Stimulated activated naive CD4-positive, alpha-beta T cell treated with Interleukin-2 at 50 U/mL for 16 hours (primary cell): ENCODE results near the gene SOS1.
"Not testable (repeated sequence)": the region's sequence is repeated elsewhere in the genome, so short reads cannot be mapped to it uniquely, and the experiment has no call there.

ENCODE experiments used
- DNase-seq: peaks from one replicate; lab custom pipeline; 2025; lab: John Stamatoyannopoulos, UW

The SOS1 gene

DNA sequence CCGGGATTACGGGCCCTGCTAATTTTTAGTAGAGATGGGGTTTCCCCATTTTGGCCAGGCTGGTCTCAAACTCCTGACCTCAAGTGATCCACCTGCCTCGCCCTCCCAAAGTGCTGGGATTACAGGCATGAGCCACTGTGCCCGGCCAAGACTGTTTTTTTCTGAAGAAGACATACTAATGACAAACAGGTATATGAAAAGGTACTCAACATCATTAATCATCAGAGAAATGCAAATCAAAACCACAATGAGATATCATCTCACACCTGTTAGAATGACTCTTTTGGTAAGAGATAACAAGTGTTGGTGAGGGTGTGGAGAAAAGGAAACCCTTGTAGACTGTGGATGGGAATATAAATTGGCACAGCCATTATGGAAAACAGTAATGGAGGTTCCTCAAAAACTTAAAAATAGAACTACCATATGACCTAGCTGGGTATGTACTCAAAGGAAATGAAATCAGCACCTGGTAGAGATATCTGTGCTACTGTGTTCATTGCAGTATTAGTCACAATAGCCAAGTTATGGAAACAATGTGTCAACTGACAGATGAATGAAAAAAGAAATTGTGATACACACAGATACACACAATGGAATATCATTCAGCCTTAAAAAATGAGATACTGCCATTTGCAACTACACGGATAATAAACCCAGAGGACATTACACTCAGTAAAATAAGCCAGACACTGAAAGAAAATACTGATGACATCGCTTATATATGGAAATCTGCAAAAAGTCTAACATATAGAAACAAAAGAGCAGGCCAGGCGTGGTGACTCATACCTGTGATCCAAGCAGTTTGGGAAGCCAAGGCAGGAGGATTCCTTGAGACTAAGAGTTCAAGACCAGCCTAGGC lies 20.8 kb downstream of the SOS1 start:
- peak; percentile 6 for DNase-seq

DNA sequence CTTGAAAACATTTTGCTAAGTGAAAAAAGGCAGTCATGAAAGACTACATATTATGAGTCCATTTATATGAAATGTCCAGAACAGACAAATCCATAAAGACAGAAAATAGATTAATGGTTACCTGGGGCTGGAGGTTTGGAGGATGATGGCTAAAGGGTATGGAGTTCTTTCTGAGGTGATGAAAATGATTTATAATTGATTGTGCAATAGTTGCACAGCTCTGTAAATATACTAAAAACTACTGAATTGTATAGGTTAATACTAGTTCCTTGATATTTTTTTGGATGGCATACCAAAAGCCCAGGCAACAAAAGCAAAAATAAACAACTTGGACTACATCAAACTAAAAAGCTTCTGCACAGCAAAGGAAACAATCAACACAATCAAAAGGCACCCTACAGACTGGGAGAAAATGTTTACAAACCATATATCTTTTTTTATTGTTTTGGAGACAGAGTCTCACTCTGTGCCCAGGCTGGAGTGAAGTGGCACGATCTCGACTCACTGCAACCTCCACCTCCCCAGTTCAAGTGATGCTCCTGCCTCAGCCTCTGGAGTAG lies 21.5 kb downstream of the SOS1 start:
- DNase-seq, result no peak

DNA sequence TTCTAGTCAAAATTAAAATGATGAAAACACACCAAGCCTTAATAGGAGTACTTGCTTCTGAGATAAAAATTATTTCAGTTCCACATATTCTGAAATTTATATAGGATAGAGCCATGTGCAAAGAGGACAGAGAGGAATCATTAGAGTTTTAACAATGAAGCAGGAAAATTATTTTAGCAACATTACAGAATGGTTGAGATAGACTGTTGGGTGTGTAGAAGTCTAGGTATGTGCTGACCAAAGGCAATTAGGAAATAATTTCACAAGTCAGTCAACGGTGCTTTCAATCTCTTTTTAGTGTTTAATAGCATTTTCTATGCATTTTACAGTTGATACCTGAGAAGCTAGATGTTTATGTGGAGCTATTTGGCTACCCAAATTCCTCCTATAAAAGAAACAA lies 25.2 kb downstream of the SOS1 start:
- no peak for DNase-seq

DNA sequence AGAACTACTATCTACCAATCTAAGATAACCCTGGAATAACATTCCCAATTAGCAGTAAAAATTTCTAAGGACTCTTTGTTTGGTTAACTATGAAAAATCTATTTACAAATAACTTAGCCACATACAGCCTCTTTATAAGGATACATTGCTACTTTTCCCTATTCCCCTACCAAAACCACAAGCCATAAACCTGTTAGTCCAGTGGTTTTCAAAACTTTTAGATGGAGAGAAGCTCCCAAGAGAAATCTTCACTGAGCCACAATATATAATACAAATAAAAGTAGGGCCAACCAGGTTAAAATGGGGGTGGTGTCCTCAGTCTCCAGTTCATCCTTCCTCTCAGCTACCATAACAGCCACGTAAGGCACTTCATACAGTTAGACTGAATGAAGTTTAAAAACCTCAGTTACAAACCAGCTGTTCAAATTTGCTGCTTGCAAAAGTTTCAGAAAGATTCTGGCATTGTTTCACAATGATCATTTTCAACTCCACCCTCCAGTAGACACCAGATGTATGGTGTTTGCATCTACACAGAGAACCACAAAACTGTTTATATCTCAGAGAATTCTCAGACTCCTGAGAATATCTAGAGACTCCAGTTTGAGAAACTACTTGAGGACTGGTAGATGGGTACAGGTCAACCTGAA lies 26.0 kb downstream of the SOS1 start:
- no peak for DNase-seq

DNA sequence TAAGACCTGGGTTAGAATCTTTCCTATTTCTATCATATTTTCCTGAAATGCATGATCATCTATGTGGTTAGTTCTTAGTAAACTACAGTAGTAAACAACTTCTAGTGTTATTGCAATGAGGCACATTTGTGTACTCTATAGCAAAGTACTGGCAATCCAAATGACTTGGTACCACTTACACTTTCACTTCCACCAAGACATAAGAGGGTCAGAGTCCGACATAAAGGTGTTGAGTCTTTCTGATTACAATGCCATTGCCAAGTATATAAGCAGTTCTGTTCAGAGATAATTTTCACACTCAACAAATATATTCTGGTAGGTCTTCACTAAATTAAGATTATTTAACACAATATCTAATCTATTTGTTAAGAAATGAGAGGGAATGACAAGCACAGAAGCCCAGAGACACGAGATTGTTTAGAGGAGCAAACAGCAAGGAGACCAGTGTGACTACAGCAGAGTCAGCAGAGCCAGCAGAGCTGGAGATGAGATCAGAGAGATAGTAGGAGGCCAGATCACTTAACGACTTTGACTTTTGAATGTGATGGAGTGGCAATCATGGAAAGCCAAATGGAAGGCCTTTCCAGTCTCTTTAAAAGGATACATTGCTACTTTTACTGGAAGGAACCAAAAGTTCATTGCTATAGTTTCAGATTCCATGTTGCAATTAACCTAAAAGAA lies 27.5 kb downstream of the SOS1 start:
- no peak for DNase-seq

DNA sequence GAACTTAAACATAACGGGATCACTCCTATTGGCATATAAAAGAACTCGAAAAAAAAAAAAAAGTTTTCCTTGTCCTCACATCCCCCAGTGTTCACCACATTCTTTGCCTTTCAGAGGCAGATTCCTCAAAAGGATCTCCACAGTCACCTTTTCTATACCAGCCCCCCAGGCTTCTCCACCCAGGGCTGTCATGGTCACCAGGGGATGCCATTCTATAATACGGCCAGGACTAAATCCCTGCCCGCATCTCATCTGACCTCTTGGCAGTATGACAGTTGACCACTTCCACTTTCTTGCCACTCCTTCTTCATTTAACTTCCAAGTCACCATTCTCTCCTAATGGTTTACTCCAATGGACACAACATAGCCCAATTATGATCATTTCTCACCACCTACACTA lies 29.3 kb downstream of the SOS1 start:
- no peak for DNase-seq

DNA sequence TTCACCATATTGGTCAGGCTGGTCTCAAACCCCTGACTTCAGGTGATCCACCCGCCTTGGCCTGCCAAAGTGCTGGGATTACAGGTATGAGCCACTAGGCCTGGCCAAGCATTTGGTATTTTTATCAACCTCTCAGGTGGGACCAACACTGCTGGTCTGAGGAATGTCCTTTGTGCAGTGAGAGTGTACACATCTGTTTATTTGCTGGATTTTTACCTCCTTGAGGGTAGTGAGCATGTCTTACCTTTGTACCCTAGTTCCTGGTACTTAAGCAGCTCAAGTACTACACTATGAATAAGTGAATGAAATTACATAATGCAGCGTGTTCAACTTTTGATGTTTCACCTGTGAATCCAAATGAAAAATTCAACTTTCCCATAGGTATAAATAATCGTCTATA lies 29.8 kb downstream of the SOS1 start:
- DNase-seq, result no peak

DNA sequence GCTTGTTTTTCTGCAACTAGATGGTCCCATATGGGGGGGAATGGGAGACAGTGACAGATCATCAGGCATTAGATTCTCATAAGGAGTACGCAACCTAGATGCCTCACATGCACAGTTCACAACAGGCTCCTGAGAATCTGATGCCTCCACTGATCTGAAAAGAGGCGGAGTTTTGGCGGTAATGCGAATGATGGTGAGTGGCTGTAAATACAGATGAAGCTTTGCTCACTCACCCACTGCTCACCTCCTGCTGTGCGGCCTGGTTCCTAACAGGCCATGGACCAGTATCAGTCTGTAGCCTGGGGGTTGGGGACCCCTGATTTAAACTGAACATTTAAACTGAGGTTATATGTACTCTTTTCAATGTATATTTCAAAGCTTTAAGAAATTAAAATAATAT lies 40.7 kb downstream of the SOS1 start:
- no peak for DNase-seq

DNA sequence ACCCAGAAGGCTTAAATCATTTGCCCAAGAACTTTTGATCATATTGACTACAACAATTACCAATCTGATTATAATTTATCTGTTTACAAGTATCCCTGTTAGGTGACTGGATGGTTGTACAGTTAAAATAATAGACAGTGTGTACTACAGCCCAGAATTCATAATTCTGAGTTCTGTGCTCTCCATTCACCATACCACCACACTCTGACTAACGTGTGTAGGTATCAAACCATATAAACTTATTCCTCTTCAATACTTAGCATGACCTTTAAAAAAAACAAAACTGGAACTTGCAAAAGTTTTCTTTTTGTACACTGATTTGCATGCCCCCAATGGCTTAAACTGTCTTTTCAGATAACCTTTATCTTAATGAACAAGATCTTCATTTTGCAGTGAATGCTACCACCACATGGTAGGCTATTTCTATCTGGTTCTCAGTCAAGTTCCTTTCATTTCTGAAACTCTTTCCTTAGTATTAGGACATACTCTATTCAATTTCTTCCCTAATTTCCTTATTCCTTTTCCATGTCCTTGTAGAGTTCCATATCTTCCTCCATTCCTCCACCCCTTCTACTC lies 50.9 kb downstream of the SOS1 start:
- no peak for DNase-seq

DNA sequence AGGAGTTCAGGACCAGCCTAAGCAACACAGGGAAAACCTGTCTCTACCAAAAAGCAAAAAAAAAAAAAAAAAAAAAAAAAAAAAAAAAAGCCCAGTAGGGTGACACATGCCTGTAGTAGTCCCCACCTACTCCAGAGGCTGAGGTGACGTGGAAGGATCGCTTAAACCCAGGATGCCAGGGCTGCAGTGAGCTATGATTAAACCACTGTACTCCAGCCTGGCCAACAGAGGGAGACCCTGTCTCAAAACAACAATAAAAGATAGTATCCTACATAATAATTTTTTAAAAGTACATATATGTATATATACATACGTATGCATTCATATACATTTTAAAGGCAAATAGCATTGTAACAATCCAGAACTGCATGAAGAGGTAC lies 51.7 kb downstream of the SOS1 start:
- DNase-seq, result peak; percentile 22

DNA sequence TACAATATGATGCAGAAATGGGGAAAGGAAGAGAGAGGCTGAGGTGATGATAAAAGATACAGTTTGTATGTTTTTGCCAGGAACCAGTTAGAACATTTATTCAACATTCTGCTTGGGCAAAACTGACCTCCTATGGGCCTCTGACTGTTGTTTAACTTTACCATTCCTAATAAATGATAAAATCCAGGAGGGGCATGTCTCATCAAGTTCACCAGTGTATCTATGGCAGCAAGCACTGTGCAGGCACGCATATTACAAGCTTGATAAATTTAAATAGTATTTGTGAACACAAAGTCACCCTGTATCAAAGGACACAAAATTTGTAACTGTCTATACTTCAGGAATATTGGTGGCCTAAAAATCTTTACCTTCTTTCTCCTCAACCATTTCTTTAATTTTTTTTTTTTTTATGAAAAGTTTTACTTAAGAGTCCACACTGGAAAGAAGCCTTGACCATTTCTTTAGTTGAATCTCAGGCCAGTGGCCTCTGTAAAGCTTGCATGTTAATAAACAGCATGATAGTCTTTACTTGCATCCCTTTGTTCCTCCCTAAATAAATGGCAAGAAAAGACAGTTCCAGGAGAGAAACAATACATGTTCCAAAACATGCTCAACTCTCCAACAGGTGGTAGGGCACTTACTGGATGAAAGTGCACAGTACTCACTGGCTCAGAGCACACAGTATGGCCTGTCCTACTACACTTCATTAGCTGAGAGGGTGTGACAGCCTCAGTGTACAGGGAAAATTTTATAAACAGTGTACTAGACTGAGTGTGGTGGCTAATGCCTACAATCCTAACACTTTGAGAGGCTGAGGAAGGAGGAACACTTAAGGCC lies 52.3 kb downstream of the SOS1 start:
- no peak for DNase-seq

DNA sequence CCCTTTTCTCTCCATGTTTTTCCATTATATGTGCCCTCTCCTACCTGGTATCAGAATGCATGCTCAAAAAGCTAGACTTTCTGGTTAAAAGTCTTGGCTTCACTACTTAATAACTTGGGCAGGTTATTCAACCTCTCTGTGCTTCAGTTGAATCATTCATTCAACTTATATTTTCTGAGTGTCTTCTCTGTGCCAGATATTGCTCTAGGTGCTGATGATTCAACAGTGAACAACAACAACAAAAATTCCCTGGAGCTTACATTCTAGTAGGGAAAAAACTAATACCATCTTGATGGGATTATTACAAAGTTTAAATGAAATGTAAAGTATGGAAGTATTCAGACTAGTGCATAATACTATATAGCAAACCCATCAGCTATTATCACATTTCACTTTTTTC lies 55.2 kb downstream of the SOS1 start:
- DNase-seq, result no peak

DNA sequence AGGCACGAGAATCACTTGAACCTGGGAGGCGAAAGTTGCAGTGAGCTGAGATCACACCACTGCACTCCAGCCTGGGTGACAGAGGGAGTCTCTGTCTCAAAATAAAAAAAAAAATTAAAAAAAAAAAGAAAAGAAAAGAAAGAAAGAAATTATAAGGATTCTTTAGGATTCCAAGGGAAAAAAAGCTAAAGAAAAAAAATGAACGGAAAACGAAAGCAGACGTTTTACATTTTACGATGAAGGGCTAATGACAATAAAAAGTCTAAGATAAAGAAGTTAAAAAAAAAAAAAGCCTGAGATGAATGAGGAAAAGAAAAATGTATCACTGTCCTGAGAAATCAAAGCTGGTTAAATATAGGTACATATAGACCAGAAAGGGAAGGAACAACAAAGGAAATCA lies 58.5 kb downstream of the SOS1 start:
- no peak for DNase-seq

DNA sequence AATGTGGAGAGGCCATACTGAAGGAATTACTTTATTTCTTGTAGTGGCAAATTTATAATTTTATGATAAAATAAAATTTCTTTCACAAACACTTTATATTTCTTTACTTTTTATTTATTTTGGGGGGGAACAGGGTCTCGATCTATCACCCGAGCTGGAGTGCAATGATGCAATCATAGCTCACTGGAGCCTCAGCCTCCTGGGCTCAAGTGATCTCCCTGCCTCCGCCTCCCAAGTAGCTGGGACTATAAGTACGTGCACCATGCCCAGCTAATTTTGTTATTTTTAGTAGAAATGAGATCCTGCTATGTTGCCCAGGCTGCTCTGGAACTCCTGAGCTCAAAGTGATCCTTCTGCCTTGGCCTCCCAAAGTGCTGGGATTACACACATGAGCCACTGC lies 59.6 kb downstream of the SOS1 start:
- no peak for DNase-seq

DNA sequence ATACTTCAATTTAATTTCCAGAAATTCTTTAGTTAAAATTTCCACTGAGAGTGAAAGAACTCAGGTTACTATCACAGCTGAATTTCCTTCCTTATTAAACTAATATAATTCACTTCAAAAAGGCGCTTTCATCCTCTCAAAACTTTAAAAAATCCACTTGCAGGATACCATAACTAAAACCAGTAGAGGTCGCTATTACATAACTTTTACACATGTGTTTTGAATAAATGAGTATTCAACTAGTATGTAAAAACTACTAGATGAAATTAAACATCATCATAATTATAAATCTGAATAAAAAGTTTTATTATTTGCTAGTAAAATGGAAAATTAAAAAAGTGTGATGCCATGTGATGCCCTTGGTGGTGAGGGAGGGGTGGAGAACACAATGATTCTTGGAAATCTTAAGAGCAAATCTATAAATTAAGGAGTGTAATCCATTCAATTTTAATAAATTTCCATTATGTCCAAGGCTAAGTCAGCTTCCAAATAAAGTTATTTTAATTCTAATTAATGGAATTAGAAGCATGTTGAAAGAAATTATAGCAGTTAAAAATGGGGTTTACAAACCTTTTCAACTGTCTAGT lies 61.4 kb downstream of the SOS1 start:
- no peak for DNase-seq

DNA sequence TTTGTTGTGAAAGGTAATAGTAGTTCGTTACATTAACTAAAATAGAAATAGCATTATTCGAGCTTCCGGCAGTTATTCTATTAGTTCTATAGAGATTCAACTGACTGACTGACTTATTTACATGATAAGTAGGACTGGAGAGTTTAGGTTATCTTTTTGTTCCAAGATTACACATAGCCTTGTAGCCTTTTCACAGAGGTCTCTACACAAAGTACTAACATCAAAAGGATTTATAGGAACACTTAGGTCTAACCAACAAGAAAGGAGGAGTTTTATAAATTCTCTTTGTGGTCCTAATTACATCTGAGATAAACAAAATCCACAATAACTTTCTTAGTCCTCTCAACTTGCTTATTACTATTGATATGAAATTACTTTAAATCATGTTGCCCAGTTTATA lies 62.8 kb downstream of the SOS1 start:
- DNase-seq, result no peak

DNA sequence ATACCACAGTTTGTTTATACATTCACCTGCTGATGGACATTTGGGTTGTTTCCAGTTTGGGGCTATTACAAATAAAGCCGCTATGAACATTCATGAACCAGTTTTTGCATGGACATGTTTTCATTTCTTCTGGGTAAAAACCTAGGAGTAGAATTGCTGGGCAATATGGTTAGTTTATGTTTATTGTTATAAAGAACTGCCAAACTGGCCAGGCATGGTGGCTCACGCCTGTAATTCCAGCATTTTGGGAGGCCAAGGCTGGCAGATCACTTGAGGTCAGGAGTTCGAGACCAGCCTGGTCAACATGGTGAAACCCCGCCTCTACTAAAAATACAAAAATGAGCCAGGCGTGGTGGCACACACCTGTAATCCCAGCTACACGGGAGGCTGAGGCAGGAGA lies 68.2 kb downstream of the SOS1 start:
- not testable (repeated sequence) for DNase-seq

DNA sequence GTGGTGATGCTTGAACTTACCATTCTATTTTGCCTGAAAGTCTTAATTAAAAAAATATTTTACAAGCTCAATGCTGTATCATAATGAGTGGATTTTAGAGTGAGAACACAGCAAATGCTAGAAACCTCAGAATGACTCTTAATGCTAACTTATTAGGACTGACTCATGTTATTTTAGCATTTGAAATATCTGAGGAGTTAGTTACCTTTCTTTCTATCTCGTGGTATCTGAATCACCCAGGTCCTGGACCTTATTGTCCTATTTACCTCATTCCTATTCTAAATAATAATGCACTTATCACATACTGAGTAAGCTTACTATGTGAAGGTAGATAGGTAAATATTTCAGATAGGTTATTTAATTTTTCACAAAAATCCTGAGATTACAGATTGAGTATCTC lies 70.7 kb downstream of the SOS1 start:
- DNase-seq, result no peak

DNA sequence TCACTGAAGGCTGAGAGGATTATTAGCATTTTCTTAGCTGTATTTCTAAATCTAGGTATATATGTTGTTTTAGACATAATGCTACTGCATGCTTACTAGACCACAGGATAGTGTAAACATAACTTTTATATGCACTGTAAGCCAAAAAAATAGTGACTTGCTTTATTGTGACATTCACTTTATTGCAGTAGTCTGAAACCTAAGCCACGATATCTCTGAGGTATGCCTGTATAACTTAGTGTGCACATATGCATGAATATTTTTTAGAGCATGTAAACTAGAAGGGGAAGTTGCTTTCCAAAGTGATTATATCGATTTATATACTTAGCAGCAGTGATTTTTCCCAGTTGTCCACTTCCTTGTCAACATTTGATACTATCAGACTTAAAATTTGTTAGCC lies 81.8 kb downstream of the SOS1 start:
- DNase-seq, result no peak

DNA sequence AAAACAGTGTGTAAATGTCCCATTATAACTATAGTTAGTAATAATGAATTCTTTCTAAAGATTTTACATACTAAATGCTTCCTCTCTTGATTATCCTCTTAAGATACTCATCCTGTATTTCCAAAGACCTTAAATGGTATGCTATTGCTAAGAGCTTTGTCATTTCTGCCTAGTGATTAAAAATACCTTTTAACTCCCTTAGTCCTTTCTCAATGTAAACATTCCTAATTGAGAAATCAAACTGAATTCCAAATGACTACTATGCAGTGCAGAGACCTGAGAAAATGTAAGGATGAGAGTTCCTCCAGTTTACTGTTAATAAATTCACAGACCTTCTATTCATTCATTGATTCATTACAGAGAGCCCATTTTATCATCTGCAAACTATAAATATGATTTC lies 86.9 kb downstream of the SOS1 start:
- no peak for DNase-seq

DNA sequence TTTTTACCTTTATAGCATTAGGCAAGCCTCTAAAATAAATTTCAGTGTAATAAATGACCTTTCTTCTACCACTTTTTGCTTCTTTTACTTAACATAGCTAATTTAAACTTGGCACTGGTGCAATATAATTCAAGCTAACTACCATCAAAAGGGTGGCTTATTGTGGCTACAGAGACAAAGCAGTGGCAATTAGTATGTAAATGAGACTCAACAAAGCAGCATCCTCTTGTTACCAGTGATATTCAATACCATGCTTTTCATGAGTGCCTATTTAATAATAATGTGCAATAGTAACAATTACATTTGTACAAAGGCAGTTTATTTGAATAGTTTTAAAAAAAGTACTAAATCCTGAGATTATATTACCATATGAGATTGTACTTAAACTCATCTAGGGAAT lies 93.4 kb downstream of the SOS1 start:
- DNase-seq, result no peak
